ENCODE data around the gene SPCS2.
"Not testable (repeated sequence)": the region's sequence is repeated elsewhere in the genome, so short reads cannot be mapped to it uniquely, and the experiment has no call there.

GRCh38 chr11:75019200-75019599 is 70.1 kb downstream of the SPCS2 start:
- TF ChIP-seq CTCF (IDR thresholded peaks at IDR 0.05; ENCODE audit: control extremely low read depth in 1 of 3, insufficient read depth in 1 of 3, low read depth in 1 of 3, low read length in 3 of 3); POLR2AphosphoS5 (IDR thresholded peaks at IDR 0.05; ENCODE audit: low read depth, low read length); POLR2A (IDR thresholded peaks at IDR 0.05; ENCODE audit: control extremely low read depth in 1 of 2, low read depth in 2 of 2, low read length in 2 of 2); RBBP5 (IDR thresholded peaks at IDR 0.05; ENCODE audit: borderline replicate concordance, low read depth, low read length); MAX (IDR thresholded peaks at IDR 0.05); RFX5 (IDR thresholded peaks at IDR 0.05; ENCODE audit: borderline replicate concordance, low read depth, low read length): not testable (repeated sequence)

Data from H1 (cell line).